Parathyroid adenoma (tissue), 2 donors: ENCODE measurements around the gene PYHIN1.

Experiments
- H2AFZ ChIP-seq: fragments of 300-600 bp; sonication (generic); one replicate; pipeline ENCODE4 v1.7.0; 2017; ENCODE audit warnings: antibody characterized with exemption, mild to moderate bottlenecking
- H3K27ac ChIP-seq: fragments of 300-600 bp; sonication (generic); one replicate; pipeline ENCODE4 v1.7.0; 2017
- H3K27me3 ChIP-seq: fragments of 300-600 bp; sonication (generic); one replicate; pipeline ENCODE4 v1.7.0; 2017; ENCODE audit warnings: low read length; ENCODE audit not compliant: control insufficient read depth, insufficient read depth
- H3K36me3 ChIP-seq: fragments of 300-600 bp; sonication (generic); one replicate; pipeline ENCODE4 v1.7.0; 2017; ENCODE audit warnings: low read length; ENCODE audit not compliant: control insufficient read depth, insufficient read depth
- H3K4me1 ChIP-seq: fragments of 300-600 bp; sonication (generic); one replicate; pipeline ENCODE4 v1.7.0; 2017; ENCODE audit warnings: control low read depth
- H3K4me2 ChIP-seq: fragments of 300-600 bp; sonication (generic); one replicate; pipeline ENCODE4 v1.7.0; 2017; ENCODE audit warnings: low read length
- H3K4me3 ChIP-seq: fragments of 300-600 bp; sonication (generic); one replicate; pipeline ENCODE4 v1.7.0; 2017; ENCODE audit warnings: low read depth, low read length
- H3K79me2 ChIP-seq: fragments of 300-600 bp; sonication (generic); one replicate; pipeline ENCODE4 v1.7.0; 2017; ENCODE audit warnings: control low read depth
- H3K9ac ChIP-seq: fragments of 300-600 bp; sonication (generic); one replicate; pipeline ENCODE4 v1.7.0; 2017; ENCODE audit warnings: mild to moderate bottlenecking
- H3K9me3 ChIP-seq: fragments of 300-600 bp; sonication (generic); one replicate; pipeline ENCODE4 v1.7.0; 2017; ENCODE audit warnings: low read length; ENCODE audit not compliant: control insufficient read depth
- TF ChIP-seq, protein P1 (sequence below): fragments of 300-600 bp; sonication (generic); IDR thresholded peaks from one replicate; pipeline ENCODE4 v1.7.0; 2017; ENCODE audit warnings: antibody characterized with exemption, mild to moderate bottlenecking
- donor health status: primary hyperparathyroidism.

The PYHIN1 gene

DNA sequence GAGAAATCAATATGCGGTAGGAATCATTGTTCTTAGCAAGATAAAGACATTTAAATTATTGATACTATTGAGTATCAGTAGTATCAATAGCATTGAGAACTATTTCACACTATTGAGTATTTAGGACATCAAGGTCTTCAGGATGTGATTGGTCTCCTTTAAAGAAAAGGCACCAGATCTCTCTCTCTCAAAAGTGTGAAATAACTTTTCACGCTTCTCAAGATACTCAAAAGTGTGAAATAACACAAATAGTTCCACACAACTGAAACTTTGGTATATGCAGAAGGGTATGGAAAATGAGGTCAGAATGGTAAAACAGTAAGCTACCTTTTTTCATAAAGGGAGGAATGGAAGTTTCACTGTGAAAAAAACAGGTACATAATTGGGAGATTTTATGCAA is 6.7 kb upstream of the PYHIN1 start:
- Histone ChIP-seq H3K4me2 (no peak overlapping the region), H3K4me3 (no peak overlapping the region), H3K27ac (no peak overlapping the region), H3K4me1 (no peaks in the 10 kb centered on the region), H3K27me3 (no peaks in the 10 kb centered on the region), H3K9ac (no peak overlapping the region), H3K36me3 (no peaks in the 10 kb centered on the region), H3K9me3 (peaks cover 3% of the 10 kb centered on the region), H2AFZ (no peak overlapping the region), H3K79me2 (no peaks in the 10 kb centered on the region)
- TF ChIP-seq, protein P1, sequence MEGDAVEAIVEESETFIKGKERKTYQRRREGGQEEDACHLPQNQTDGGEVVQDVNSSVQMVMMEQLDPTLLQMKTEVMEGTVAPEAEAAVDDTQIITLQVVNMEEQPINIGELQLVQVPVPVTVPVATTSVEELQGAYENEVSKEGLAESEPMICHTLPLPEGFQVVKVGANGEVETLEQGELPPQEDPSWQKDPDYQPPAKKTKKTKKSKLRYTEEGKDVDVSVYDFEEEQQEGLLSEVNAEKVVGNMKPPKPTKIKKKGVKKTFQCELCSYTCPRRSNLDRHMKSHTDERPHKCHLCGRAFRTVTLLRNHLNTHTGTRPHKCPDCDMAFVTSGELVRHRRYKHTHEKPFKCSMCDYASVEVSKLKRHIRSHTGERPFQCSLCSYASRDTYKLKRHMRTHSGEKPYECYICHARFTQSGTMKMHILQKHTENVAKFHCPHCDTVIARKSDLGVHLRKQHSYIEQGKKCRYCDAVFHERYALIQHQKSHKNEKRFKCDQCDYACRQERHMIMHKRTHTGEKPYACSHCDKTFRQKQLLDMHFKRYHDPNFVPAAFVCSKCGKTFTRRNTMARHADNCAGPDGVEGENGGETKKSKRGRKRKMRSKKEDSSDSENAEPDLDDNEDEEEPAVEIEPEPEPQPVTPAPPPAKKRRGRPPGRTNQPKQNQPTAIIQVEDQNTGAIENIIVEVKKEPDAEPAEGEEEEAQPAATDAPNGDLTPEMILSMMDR: no peak

DNA sequence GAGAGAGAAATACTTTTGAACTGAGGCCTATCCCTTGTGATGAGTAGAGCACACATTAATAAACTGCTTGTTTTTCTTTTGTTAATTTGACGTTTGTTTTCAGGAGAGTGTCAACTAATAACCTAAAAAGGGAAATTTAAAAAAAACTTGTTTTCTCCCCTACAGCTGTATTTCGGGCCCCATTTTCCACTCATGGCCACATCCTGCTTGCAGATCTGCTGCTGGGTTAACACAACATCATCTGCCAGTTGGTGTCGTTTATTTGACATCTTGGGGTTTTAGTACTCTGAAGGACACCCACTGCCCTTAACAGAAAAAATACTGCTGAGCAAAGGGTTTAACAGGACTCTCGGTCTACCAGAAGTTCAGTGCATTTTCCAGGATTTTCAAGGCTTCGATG is 848 bp upstream of the PYHIN1 start:
- Histone ChIP-seq H3K4me3 (no peak overlapping the region), H3K4me1 (no peaks in the 10 kb centered on the region), H2AFZ (no peak overlapping the region), H3K9ac (no peak overlapping the region), H3K27ac (no peak overlapping the region), H3K79me2 (no peaks in the 10 kb centered on the region), H3K9me3 (peaks cover 3% of the 10 kb centered on the region), H3K36me3 (no peaks in the 10 kb centered on the region), H3K27me3 (no peaks in the 10 kb centered on the region), H3K4me2 (no peak overlapping the region)
- TF ChIP-seq, protein P1: no peak

DNA sequence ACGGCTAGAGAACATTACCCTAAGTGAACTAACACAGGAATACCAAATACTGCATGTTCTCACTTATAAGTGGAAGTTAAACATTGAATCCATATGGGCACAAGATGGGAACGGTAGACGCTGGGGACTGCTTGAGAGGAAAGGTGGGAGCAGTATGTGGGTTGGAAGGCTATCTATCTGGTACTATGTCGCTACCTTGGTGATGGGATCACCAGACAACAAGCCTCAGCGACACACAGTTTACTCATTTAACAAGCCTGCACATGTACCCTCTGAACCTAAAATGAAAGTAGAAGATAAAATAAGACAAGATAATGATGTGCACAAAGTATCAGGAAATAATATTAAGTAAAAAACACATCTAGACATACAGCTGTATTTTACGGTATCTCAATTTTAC is 819 bp downstream of the PYHIN1 start:
- no peak overlapping the region for H3K27ac ChIP-seq
- TF ChIP-seq, protein P1: no peak
- no peak overlapping the region for H3K4me2 ChIP-seq
- H3K9me3 ChIP-seq: peaks cover 3% of the 10 kb centered on the region
- no peak overlapping the region for H3K9ac ChIP-seq
- no peaks in the 10 kb centered on the region for H3K27me3 ChIP-seq
- H3K4me1 ChIP-seq: no peaks in the 10 kb centered on the region
- no peaks in the 10 kb centered on the region for H3K79me2 ChIP-seq
- no peak overlapping the region for H3K4me3 ChIP-seq
- H3K36me3 ChIP-seq: no peaks in the 10 kb centered on the region
- no peak overlapping the region for H2AFZ ChIP-seq

DNA sequence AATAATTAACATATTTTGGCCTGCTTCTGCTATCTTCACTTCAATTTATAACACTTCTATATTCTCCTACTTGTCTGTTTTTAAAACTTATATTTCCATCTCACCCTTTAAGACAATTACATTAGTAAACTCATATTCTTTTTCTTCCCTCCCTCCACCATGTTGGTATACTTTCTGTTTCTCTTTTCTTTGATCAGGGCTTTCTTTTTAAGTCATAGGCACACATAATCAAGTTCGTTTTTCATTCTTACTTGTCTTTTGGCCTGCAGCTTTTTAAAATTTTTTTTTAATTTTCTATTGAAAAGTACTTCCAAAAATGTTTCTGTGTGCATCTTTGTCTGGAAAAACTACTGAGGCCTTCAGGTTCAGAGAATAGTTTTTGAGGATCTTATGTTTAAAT is 2.3 kb downstream of the PYHIN1 start:
- Histone ChIP-seq H3K9ac (no peak overlapping the region), H3K27me3 (no peaks in the 10 kb centered on the region), H3K4me2 (no peak overlapping the region), H2AFZ (no peak overlapping the region), H3K79me2 (no peaks in the 10 kb centered on the region), H3K9me3 (peaks cover 2% of the 10 kb centered on the region), H3K4me1 (no peaks in the 10 kb centered on the region), H3K27ac (no peak overlapping the region), H3K36me3 (no peaks in the 10 kb centered on the region), H3K4me3 (no peak overlapping the region)
- TF ChIP-seq, protein P1: no peak

DNA sequence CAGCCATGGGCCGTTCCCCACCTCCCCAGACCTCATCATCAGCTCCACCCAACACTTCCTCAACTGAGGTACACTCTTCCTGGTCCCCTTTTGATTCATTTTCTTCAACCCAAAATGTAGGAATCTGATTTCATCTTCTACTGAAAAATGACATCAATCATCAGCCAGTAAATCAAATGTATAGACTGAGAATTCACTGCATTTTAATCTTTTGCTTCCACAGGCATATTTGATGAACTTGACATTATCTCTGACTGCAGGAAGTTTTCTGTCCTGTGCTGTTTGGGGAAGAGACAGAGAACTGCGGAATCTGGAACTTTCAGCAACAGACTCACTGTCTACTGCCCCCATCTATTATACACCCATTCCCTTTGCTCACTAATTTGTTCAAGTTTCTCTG is 7.8 kb downstream of the PYHIN1 start:
- H3K27me3 ChIP-seq: no peaks in the 10 kb centered on the region
- H3K27ac ChIP-seq: no peak overlapping the region
- no peak overlapping the region for H3K9ac ChIP-seq
- H2AFZ ChIP-seq: no peak overlapping the region
- TF ChIP-seq, protein P1: no peak
- no peaks in the 10 kb centered on the region for H3K79me2 ChIP-seq
- no peaks in the 10 kb centered on the region for H3K9me3 ChIP-seq
- no peak overlapping the region for H3K4me3 ChIP-seq
- no peak overlapping the region for H3K4me2 ChIP-seq
- H3K4me1 ChIP-seq: no peaks in the 10 kb centered on the region
- no peaks in the 10 kb centered on the region for H3K36me3 ChIP-seq
